Fibroblast of the conjunctiva (primary cell): ENCODE data around the gene SRGAP1.
"Not testable (repeated sequence)": the region's sequence is repeated elsewhere in the genome, so short reads cannot be mapped to it uniquely, and the experiment has no call there.

ENCODE experiments used
- DNase-seq: peaks from one replicate; pipeline ENCODE4 v3.0.0-alpha.2; 2010; ENCODE audit warnings: low read depth

SRGAP1 gene

DNA sequence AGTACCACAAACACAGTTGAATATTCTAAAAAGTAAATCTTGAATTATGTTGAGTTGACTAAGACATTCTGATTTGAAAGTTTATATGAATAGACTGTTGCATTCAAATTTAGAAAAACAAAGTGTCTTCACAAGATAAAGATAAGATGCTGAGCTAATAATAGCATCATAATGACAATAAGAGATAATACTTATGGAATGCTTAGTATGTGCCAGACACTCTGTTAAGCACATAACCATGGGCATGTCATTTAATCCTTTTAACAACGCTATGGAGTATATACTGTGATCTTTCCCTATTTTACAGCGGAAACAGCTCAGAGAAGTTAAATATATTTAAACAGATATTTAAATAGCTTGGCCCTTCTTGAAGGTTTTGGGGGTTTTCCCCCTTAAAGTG, 163.4 kb downstream of the SRGAP1 start:
- no peak for DNase-seq

DNA sequence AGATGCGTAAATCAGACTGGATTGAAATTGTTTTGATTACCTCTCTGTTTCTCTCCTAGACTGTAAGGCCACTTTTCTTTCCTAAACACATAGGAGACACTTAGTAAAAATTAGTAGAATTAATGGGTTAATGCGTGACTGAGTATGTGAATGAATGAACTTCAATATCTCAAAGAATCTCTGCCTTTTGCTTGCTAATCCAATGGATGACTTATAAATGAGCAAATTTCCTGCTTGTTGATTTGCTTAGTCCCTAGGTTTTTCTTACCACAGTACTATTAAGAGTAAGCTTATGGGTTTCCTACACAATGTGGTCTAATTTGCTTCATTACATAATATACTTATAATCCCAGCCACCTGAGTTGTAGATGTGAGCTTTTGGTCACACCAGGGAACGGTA, 164.1 kb downstream of the SRGAP1 start:
- no peak for DNase-seq

GRCh38 chr12:64009321-64010068, 165.0 kb downstream of the SRGAP1 start:
- no peak for DNase-seq

- DNase-seq, result no peak
These were observed 165.7 kb downstream of the SRGAP1 start for GRCh38 chr12:64010069-64010686.

GRCh38 chr12:64016521-64016920, 172.0 kb downstream of the SRGAP1 start:
- no peak for DNase-seq

DNA sequence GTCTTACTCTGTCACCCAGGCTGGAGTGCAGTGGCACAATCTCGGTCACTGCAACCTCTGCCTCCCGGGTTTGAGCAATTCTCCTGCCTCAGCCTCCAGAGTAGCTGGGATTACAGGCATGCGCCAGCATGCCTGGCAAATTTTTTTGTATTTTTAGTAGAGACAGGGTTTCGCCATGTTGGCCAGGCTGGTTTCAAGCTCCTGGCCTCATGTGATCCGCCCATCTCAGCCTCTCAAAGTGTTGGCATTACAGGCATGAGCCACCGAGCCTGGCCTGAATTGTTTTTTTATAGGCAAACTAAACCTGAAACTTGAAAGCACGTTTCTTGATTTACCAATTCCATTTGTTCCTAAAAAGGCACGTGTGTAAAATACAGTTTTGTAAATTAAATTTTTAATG, 173.6 kb downstream of the SRGAP1 start:
- DNase-seq, result not testable (repeated sequence)

DNA sequence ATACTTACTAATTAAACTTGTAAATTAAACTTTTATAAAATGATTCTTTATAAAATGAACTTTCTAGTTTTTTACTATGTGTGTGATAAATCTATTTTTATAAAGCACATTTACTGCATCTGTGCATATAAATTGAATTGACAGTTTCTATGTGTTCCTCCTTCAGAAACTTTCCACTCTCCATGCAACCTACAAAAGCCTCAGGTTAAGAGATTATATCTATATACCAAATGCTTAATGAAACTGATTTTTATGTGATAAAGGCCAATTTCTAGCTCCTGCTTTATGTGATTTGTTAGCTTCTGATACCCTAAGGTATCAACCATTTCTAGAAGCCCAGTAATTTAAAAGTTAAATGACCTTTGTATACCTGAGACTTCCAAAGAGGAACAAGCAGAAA, 174.0 kb downstream of the SRGAP1 start:
- no peak for DNase-seq

- DNase-seq, result no peak
These were observed 174.6 kb downstream of the SRGAP1 start for GRCh38 chr12:64019101-64019500.

GRCh38 chr12:64019654-64020053, 175.2 kb downstream of the SRGAP1 start:
- DNase-seq, result no peak

DNA sequence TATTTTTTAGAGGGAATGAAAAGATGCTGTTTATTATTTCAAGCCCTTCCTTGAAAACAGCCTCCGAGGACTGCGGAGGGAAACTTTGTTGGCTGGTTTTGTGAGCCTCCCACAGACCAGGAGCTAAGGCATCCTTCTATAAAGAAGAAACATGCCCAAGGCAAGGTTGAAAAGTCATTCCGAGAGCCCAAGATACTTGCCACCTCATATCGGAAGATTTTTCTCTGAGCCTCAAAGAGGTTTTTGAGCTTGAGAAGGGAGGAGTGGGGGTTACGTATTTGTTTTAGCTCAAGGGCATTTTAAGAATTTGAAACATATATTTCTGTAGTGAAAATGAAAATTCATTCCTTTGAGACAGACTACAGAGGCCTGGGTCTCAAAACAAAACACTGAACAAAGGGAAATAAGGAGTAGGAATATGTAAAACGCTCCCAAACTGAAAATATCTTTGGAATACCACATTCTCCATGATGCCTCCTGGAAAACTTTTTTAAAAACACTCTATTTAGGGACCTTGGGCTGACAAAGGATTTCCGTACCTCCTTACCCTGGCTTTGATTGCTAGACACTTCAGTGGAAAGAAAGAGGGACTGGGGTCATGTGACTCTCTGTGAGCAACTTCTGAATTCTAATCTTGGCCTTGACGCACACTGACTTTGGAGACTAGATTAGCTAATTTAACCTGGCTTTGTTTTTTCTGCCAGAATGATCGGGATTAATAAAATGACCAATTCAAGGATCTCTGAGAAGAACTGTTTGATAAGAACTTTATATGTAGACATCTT, 180.9 kb downstream of the SRGAP1 start:
- no peak for DNase-seq

- DNase-seq, result no peak
These were observed 182.8 kb downstream of the SRGAP1 start for GRCh38 chr12:64027311-64027710.

- DNase-seq, result no peak
These were observed 184.0 kb downstream of the SRGAP1 start for GRCh38 chr12:64028541-64028940.

DNA sequence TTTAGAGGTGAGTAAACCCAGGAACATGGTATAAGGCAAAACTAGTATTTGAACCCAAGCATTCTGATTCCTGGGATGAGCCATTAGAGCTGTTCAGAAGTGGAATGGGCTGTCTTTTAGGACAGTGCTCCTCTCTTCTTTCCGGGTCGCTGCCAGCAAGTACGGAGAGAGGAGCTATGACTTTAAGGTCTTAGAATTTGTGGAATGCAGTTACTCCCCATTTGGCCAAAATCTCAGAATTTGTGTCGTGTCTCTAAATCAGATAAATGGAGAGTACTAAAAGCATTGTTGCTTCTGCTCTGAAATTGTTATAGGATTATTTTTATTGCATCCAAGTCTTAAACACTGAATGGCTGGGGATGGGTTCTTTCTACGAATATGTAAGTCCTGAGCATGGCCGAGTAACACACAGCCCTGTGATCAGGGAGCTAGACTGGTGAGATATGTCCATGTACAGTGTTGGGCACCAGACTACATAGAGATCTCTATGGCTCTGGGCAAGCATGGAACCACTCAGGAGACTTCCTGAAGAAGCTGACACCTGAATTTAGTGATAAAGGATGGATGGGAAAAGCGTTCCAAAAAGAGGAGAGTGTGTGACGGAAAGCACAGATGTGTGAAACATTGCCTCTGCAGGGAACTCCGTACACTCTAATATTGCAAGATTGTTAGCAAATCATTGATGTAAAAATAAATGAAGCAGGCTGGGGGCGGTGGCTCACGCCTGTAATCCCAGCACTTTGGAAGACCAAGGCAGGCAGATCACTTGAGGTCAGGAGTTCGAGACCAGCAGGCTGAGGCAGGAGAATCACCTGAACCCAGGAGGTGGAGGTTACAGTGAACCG, 184.7 kb downstream of the SRGAP1 start:
- no peak for DNase-seq

GRCh38 chr12:64030155-64030554, 185.7 kb downstream of the SRGAP1 start:
- DNase-seq, result no peak

GRCh38 chr12:64034056-64034455, 189.6 kb downstream of the SRGAP1 start:
- not testable (repeated sequence) for DNase-seq

- no peak for DNase-seq
These were observed 190.5 kb downstream of the SRGAP1 start for GRCh38 chr12:64034901-64035576.

- DNase-seq, result no peak
These were observed 191.9 kb downstream of the SRGAP1 start for GRCh38 chr12:64036414-64036813.

DNA sequence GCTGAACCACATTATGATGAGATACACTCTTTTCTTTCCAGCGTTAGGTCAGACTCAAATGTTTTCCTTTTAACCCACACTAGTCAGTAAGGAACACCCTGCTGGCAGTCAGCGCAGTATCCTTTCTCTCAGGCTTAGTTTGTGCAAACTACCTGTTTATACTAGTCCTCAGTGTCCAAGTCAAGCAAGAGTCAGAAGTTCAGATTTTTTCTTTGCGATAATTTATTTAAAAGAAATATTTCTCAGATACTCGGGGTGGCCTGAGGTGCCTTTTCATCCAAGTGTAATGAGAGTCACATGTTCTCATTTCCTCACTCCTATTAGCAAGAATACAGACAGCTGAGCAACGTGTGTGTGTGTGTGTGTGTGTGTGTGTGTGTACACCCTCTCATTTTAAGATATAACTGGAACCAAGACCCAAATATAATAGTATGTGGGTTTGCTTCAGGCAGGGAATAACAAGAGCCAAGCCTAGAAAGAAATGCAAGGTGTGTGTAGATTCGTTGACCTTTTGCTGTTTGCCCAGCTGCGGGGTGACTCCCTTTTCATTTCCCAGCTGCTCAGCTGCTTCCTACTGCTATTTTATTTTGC, 194.9 kb downstream of the SRGAP1 start:
- DNase-seq, result peak; percentile 35

- DNase-seq, result peak; percentile 88
These were observed 198.4 kb downstream of the SRGAP1 start for GRCh38 chr12:64042911-64043310.

DNA sequence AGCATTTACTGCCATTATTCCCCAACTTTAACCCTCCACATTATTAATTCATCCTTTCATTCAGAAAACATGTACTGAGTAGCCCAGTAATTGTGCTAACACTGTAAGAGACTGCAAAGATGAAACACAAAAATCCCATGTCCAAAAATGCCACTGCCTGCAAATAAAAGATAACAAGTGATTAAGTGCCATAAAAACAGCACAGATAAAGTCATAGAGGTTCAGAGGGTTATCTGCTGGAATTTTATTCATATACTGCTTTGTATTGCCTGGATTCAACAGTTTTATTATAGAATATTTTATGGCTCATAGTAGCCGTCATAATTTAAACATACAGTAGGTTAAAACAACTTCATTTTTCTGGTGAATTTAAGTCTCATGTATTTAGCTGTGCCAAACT, 199.7 kb downstream of the SRGAP1 start:
- DNase-seq, result no peak

GRCh38 chr12:64051057-64051456, 206.6 kb downstream of the SRGAP1 start:
- DNase-seq, result no peak
